ENCODE data around the gene TRPM5.
"Not testable (repeated sequence)": the region's sequence is repeated elsewhere in the genome, so short reads cannot be mapped to it uniquely, and the experiment has no call there.

TRPM5 gene

GRCh38 chr11:2443881-2444820, at the start of gene TRPM5:
Gene TRPM5, minus strand, starts transcription at chr11:2444514. Its CDS starts 21,478 bp downstream, at chr11:2423036.
- DNase-seq: no peak

- no peak for DNase-seq
These were observed 44.8 kb upstream of the TRPM5 start for GRCh38 chr11:2489083-2489482.

- no peak for DNase-seq
These were observed 43.7 kb upstream of the TRPM5 start for GRCh38 chr11:2488004-2488403.

- DNase-seq: no peak
These were observed 40.3 kb upstream of the TRPM5 start for GRCh38 chr11:2484576-2485125.

- no peak for DNase-seq
These were observed 39.1 kb upstream of the TRPM5 start for GRCh38 chr11:2483426-2483825.

- DNase-seq: no peak
These were observed 38.4 kb upstream of the TRPM5 start for GRCh38 chr11:2482745-2483144.

GRCh38 chr11:2482204-2482603, 37.9 kb upstream of the TRPM5 start:
- DNase-seq: no peak

GRCh38 chr11:2481253-2481652, 36.9 kb upstream of the TRPM5 start:
- no peak for DNase-seq

- no peak for DNase-seq
These were observed 36.5 kb upstream of the TRPM5 start for GRCh38 chr11:2480874-2481220.

- not testable (repeated sequence) for DNase-seq
These were observed 36.0 kb upstream of the TRPM5 start for GRCh38 chr11:2480067-2480873.

GRCh38 chr11:2477936-2478335, 33.6 kb upstream of the TRPM5 start:
- no peak for DNase-seq

- DNase-seq: no peak
These were observed 32.9 kb upstream of the TRPM5 start for GRCh38 chr11:2477254-2477653.

- DNase-seq: no peak
These were observed 31.0 kb upstream of the TRPM5 start for GRCh38 chr11:2475136-2475918.

- no peak for DNase-seq
These were observed 30.0 kb upstream of the TRPM5 start for GRCh38 chr11:2474059-2474901.

GRCh38 chr11:2473361-2474058, 29.2 kb upstream of the TRPM5 start:
- DNase-seq: no peak

GRCh38 chr11:2472428-2473186, 28.3 kb upstream of the TRPM5 start:
- no peak for DNase-seq

GRCh38 chr11:2471804-2472096, 27.4 kb upstream of the TRPM5 start:
- no peak for DNase-seq

GRCh38 chr11:2471048-2471803, 26.9 kb upstream of the TRPM5 start:
- DNase-seq: no peak

GRCh38 chr11:2470495-2470894, 26.2 kb upstream of the TRPM5 start:
- DNase-seq: no peak

Measured in NCI-H187 treated with DMSO at 0.1 percent for 48 hours (cell line).